Activated CD8-positive, alpha-beta memory T cell treated with anti-CD3 and anti-CD28 coated beads, Interleukin-2, amount 50 U/mL, for 48 hours (primary cell): Measurements from ENCODE around the gene NEK10.
"Not testable (repeated sequence)": the region's sequence is repeated elsewhere in the genome, so short reads cannot be mapped to it uniquely, and the experiment has no call there.

Experiments
- DNase-seq: peaks from one replicate; pipeline ENCODE4 v3.0.0-alpha.2; 2020

Gene NEK10

DNA sequence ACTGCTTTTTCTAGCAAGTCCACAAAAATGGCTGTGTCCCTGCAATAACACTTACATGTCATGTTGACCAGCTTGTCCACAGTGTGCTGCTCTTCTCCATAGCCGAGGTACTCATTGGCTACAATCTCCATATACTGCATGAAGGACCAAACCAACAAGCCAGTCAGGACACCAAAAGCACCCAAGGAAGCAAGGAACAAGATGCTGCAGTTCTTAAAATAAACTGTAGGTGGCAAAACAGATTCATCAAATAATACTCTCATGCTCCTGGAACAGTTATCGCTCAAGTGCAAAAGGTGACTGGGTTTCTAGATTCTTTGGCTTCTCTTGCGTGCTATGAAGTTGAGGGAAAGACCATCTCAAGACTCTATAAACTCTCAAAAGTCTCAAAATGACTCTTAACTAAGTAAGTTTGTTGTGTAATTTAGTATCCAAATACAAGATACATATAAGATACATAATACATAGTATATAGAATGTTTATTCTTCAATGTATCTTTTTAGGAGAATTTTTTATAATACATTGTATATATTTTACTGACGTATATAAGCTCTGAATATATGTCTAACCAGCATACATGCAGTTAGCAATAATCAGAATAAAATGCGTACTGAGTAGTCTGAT is 57.0 kb downstream of the NEK10 start:
- DNase-seq = no peak

- no peak for DNase-seq
These were observed 57.8 kb downstream of the NEK10 start for GRCh38 chr3:27311400-27311799.

DNA sequence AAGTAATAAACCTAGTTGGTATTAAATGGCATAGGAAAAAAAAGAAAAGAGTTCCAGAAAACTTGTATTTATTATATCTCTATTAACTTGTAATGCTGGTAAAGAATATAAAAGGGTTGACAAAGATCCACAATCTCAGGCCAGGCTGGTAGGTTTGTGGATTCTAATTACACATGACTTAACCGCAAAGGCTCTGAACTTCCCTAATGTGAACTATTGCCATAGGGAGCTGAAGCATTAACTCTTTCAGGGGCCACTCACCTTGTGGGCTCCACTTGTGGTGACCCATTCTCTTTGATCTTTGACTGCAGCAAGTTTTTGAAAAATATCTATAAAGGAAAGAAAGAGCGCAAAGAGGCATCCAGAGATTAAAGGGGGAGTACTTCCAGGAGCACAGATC is 58.5 kb downstream of the NEK10 start:
- DNase-seq = no peak

DNA sequence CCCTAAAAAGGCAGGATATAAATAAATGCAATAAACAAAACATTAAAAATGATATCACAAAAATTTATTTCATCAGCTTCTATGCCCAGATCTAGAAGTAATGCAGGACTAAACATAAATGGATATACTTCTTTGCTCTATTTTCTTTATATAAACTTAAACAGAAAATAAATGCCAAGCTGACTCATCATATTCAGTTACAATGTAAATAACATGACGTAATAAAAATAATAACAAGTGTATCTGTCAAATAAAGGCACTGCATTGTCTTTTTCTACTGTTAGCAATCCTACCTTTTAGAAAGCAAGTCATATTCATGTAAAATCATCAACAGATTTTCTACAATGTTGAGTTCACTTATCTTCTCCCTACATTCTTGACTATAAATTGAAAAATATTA is 61.6 kb downstream of the NEK10 start:
- no peak for DNase-seq

- DNase-seq = no peak
These were observed 66.3 kb downstream of the NEK10 start for GRCh38 chr3:27302891-27303290.

GRCh38 chr3:27298981-27299380 is 70.2 kb downstream of the NEK10 start:
- DNase-seq = not testable (repeated sequence)

DNA sequence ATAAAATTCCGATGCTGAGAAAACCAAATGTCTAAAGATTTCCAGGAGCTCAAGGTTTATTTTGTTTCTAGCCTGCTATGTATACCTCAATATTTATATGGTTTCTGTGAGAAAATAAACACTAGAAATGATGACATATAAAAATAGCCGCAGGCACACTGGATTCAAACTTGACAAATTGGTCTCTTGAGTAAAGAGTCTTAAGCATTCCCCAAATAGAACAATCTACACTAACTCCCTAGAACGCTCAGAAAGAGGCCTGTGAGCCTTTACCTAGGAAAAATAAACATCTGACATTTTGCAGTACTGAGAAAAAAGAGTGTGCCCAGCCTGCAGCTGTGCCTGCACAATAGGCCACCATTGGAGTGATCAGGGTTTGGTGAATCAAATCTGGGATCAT is 75.2 kb downstream of the NEK10 start:
- no peak for DNase-seq

DNA sequence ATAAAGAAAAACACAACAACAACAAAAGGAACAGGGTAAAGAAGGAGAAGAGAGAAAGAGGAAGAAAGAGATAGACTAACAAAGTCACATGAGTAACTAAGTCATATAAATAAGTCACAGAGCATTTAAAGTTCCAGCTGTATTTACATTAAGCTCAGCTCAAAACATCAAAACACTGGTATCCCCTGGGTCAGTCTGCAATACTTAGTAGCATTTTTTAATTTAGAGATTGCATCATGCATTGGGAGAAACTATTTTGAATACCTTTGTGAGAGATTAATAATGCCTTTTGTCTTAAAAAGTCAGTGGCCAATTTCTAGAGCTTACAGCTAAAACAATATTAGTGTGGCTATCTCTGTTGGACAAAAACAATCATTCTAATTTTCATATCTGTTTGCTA is 78.4 kb downstream of the NEK10 start:
- DNase-seq = no peak

- DNase-seq = no peak
These were observed 79.3 kb downstream of the NEK10 start for GRCh38 chr3:27289769-27290413.

- DNase-seq = no peak
These were observed 82.1 kb downstream of the NEK10 start for GRCh38 chr3:27287052-27287451.

DNA sequence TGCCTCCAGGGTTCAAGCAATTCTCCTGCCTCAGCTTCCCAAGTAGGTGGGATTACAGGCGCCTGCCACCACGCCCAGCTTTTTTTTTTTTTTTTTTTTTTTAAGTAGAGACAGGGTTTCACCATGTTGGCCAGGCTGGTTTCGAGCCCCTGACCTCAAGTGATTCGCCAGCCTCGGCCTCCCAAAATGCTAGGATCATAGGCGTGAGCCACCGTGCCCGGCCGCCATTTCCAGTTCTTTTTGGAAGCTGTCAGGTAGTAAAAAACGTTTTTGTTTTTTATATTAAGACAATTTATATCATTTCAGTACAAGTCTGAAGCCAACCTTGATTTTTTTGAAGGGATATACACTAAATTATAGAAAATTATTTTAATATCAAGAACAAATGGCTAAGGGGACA is 82.7 kb downstream of the NEK10 start:
- not testable (repeated sequence) for DNase-seq

GRCh38 chr3:27285668-27286067 is 83.5 kb downstream of the NEK10 start:
- no peak for DNase-seq

DNA sequence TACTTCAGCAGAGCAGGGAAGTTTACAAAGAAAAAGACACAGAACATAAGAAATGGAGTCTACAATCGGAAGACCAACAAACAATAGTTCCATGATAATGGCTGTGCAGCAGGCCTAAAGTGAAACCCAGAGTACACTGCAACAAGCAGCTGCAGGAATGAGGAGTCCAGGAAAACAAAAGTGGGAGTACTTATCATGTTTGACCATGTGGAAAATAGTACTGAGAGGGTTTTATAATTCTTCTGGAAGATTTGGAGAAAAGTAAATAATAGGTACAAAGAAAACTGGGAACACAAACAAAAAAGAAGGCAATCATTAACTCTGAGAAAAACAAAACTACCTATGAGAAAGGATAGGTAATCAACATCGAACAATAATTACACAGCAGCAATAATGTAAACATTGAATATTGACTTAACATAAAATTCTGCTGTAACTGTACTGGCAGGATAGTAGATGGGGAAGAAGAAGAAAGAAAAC is 87.5 kb downstream of the NEK10 start:
- DNase-seq = no peak

DNA sequence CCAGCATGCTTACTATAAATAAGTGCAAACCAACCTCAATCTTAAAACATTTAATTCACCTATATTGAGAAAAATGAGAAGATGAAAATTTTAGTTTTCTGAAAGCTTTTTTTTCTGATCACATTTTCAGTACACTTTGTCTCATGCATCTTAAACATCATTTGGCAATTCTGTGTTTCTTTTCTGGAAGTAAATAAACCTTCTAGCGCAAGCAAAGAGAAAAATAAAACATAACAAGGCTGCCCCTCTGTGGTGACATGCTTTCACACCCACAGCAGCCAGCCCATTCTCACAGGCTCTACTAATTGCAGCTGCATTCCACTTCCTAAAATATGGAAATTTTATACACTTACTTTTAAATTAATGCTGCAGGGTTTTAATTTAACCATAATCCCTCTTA is 90.1 kb downstream of the NEK10 start:
- DNase-seq = no peak

GRCh38 chr3:27278383-27279055 is 90.7 kb downstream of the NEK10 start:
- no peak for DNase-seq

DNA sequence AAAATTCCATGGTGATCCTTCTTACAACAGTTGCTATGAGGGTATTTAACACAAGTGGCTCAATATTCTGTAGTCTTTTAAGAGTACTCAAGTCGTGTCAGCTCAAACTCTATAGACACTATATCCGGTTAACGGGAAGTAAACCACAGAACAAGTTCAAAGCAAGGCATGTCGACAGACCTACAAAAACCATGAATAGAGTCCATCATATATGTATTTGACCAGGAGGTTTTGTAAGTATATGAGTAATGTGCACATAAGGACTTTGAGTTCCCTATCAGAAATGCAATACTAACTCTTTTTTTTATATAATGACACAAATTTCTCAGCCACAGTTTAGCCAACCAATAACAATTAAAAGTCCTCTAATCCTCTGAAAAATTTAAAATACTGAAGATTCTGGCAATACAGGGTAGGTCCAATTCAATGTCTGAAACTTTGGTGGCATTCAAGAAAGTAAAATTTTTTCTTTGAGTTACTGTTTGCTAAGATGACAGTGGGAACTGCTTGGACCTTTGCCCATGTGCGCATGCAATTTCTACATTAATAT is 93.7 kb downstream of the NEK10 start:
- no peak for DNase-seq

- no peak for DNase-seq
These were observed 97.3 kb downstream of the NEK10 start for GRCh38 chr3:27271890-27272289.

DNA sequence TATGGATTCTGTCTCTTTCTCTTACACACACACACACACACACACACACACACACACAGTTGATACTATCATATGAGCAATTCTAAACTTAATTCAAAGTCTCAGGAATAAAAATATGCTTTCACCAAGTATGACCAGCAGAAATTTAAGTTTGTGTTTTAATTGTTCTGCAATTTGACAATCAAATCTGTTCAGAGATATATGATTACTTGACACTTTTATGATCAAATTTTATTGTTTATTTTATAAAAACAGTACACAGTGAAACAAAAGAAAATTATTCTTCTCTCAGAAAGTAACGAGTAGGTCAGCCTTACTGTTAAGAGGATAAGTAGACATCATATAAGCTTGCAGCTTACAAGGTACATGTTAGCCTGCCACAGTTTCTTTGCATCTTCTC is 114.3 kb downstream of the NEK10 start:
- no peak for DNase-seq

DNA sequence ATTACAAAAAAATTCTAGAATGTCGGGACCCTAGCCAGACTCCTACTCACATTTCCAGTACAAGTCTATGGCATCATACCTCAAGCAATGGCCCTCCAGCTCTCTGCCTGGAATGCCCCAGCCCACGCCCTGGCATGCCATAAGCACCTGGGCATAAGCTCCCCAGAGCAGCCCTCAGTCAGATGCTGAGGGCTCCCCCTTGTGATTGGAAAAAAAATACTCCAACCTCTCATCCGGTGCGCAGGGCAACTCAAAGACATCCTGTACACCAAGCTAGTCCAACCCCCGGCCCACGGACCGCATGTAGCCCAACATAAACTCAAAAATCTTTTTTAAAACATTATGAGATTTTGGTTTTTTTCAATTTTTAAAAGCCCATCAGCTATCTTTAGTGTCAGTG is 115.4 kb downstream of the NEK10 start:
- DNase-seq = peak; percentile 50

DNA sequence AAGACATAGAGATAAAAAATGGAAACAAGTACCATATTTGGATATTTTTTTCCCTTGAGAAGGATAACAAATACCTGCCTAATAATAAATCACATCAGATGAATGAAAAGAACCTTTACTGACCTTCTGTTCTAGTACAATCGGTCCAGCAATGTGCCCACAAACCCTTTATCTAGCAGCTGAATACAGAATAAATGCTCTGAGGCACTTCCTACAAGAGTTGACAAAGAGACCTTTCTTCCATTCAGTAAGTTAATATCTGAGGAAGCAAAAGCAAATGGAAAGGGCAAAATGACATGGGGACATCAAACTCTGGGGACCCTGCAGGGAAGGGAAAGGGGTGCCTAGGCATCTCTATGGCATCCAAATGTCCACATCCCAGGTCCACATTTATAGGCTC is 115.8 kb downstream of the NEK10 start:
- no peak for DNase-seq

GRCh38 chr3:27252646-27253045 is 116.5 kb downstream of the NEK10 start:
- DNase-seq = no peak

DNA sequence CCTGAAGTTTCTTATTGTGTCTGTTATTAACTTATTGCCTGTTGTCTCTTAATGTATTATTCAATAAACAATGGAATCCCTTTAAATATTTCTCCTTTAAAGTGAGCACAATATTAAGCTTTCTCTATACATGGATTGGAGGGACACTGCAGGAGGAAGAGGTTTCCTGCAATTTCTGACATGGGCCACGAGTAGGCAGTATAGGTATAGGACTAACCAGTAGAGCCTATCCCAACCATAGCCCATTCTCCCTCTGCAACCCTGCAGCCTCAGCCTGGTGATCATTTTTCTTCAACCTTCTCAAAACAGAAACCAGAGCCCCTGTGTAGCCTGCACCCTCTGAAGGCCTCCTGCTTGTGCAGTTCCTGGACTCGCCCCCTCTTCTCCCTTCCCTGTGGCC is 124.8 kb downstream of the NEK10 start:
- DNase-seq = no peak

- no peak for DNase-seq
These were observed 129.2 kb downstream of the NEK10 start for GRCh38 chr3:27239951-27240350.

- DNase-seq = no peak
These were observed 140.4 kb downstream of the NEK10 start for GRCh38 chr3:27228805-27229204.
